Neural cell (in vitro differentiated cells): ENCODE results near the gene NCKIPSD.

Source experiments
- MXI1 ChIP-seq: fragments of 450-650 bp; conservative IDR thresholded peaks from 2 replicates; pipeline ENCODE4 v1.6.1; 2014; ENCODE audit warnings: antibody characterized with exemption, mild to moderate bottlenecking; ENCODE audit not compliant: poor library complexity, severe bottlenecking
- POLR2AphosphoS5 ChIP-seq: IDR thresholded peaks from 2 replicates; pipeline ENCODE4 v1.6.1; 2012
- RAD21 ChIP-seq: fragments of 450-650 bp; conservative IDR thresholded peaks from 2 replicates; pipeline ENCODE4 v1.6.1; 2014; ENCODE audit warnings: antibody characterized with exemption, mild to moderate bottlenecking, moderate library complexity
- SMC3 ChIP-seq: fragments of 450-650 bp; conservative IDR thresholded peaks from 2 replicates; pipeline ENCODE4 v1.6.1; 2014; ENCODE audit warnings: antibody characterized with exemption, mild to moderate bottlenecking, moderate library complexity; ENCODE audit not compliant: poor library complexity
- TAF1 ChIP-seq: IDR thresholded peaks from 2 replicates; pipeline ENCODE4 v1.6.1; 2012; ENCODE audit warnings: low read depth
- TF ChIP-seq, protein P1 (sequence below): fragments of 450-650 bp; IDR thresholded peaks from 2 replicates; pipeline ENCODE4 v1.5.1; 2014; ENCODE audit warnings: antibody characterized with exemption, mild to moderate bottlenecking, moderate library complexity; ENCODE audit not compliant: poor library complexity, severe bottlenecking

DNA sequence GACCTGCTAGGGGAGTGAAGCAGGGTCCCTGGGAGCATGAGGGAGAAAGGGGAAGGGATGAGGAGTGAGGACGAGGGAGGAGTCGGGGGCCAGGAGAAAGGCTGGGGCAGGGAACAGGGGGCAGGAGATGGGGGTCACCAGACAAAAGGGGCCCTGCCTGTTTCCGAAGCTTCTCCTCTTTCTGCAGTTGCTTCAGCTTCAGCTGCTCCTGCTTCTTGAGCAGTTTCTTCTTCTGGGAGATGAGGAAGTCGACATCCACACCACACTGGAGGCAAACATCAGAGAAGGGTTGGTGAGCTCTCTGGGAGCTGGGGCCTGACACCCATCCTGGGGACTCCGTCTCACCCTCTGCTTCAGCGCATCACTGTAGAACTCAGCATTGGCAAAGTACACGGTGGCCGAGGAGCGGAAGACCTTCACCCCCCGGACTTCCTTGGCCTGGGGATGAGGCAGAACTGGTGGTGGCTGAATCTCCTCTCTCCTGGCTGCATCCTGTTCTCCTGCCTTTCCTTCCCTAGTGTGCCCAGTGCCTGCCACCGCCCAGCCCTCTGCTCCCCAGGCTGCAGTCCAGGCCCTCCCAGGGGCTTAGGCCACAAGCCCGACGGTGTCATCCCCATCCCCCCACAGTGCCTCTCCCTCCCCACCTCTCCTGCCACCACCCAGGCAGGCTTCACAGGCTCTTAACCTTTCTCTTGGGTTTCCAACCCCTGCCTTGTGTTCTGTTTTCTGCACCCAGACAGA is 57.3 kb downstream of the NCKIPSD start:
- TF ChIP-seq, protein P1, sequence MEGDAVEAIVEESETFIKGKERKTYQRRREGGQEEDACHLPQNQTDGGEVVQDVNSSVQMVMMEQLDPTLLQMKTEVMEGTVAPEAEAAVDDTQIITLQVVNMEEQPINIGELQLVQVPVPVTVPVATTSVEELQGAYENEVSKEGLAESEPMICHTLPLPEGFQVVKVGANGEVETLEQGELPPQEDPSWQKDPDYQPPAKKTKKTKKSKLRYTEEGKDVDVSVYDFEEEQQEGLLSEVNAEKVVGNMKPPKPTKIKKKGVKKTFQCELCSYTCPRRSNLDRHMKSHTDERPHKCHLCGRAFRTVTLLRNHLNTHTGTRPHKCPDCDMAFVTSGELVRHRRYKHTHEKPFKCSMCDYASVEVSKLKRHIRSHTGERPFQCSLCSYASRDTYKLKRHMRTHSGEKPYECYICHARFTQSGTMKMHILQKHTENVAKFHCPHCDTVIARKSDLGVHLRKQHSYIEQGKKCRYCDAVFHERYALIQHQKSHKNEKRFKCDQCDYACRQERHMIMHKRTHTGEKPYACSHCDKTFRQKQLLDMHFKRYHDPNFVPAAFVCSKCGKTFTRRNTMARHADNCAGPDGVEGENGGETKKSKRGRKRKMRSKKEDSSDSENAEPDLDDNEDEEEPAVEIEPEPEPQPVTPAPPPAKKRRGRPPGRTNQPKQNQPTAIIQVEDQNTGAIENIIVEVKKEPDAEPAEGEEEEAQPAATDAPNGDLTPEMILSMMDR = no peak
- TF ChIP-seq MXI1 = no peak
- no peak for TF ChIP-seq POLR2AphosphoS5
- TF ChIP-seq SMC3 = no peak
- TF ChIP-seq RAD21 = no peak
- no peak for TF ChIP-seq TAF1
